Esophagus squamous epithelium (tissue), 5 donors: ENCODE results near the gene MAP6. TPM values are rescaled to one million over a fixed set of nuclear protein-coding genes. Genes with fewer than 3 reads are reported as not detected.

Experiments
- DNase-seq: peaks from one replicate; lab custom pipeline; 2025; lab: John Stamatoyannopoulos, UW
- H3K27ac ChIP-seq, 4 donors: fragments of 200-600 bp; sonication (generic); one replicate each; pipeline ENCODE4 v1.5.1; 2016 to 2019; ENCODE audit warnings: mild to moderate bottlenecking in 1 of 4
- H3K27me3 ChIP-seq, 4 donors: fragments of 200-600 bp; sonication (generic); 1 replicate in 3 of 4; 2 replicates in 1 of 4; pipeline versions ENCODE4 v1.5.1 to v1.6.0; 2017 to 2021; ENCODE audit warnings: antibody characterized with exemption in 1 of 4
- H3K36me3 ChIP-seq, 3 donors: fragments of 200-600 bp; sonication (generic); one replicate each; pipeline ENCODE4 v1.5.1; 2016 to 2019
- H3K4me1 ChIP-seq, 3 donors: fragments of 200-600 bp; sonication (generic); one replicate each; pipeline ENCODE4 v1.5.1; 2017 to 2019
- H3K4me3 ChIP-seq, 4 donors: fragments of 200-600 bp; sonication (generic); 1 replicate in 3 of 4; 2 replicates in 1 of 4; pipeline ENCODE4 v1.5.1; 2016 to 2019; ENCODE audit warnings: mild to moderate bottlenecking in 2 of 4, moderate library complexity in 1 of 4
- H3K9me3 ChIP-seq, 3 donors: fragments of 200-600 bp; sonication (generic); one replicate each; pipeline ENCODE4 v1.5.1; 2016 to 2019
- CTCF ChIP-seq, 6 experiments: fragments of 450-650 bp in 4 of 6; fragments of 200-600 bp in 2 of 6; sonication (generic) in 2 of 6; IDR thresholded peaks; one replicate each; pipeline ENCODE4 v1.5.1; 2016 to 2019; ENCODE audit warnings: antibody characterized with exemption in 6 of 6, mild to moderate bottlenecking in 4 of 6, moderate library complexity in 4 of 6
- POLR2A ChIP-seq, 4 donors: fragments of 450-650 bp; IDR thresholded peaks; one replicate each; pipeline ENCODE4 v1.6.1; 2017; ENCODE audit warnings: antibody characterized with exemption in 4 of 4, mild to moderate bottlenecking in 4 of 4, moderate library complexity in 3 of 4
- WGBS, 2 donors: methylation state at CpG; one replicate each; pipeline ENCODE4 v1.1.5; 2018; 5-methylcytosine and 5-hydroxymethylcytosine counted together
- intact Hi-C: fragments of 100-400 bp; cut with DNase I; formaldehyde crosslinking; loops from one replicate; pipeline ENCODE4 v1.15.0; 2022
- small RNA-seq, 4 donors: library from RNA; depleted of rRNA; stranded (forward); fragments of <200 nt; gene quantifications; one replicate each; pipeline ENCODE3, GENCODE V24; 2016
- total RNA-seq, 4 donors: library from RNA; depleted of rRNA; stranded (reverse); fragments of >200 nt; gene quantifications; one replicate each; pipeline ENCODE4 v1.1.0, GENCODE V29; 2016
- donor health status: DM: yes; HTN: yes; CAD: no.

The MAP6 gene
- total RNA-seq, 4 donors from 2014 or later: 0.18 to 3.6 (median 0.34) TPM

GRCh38 chr11:75541193-75542087 is 127.4 kb downstream of the MAP6 start:
- no peak for DNase-seq
- Histone ChIP-seq H3K4me1 (no peaks in the 10 kb centered on the region), H3K27ac (no peak overlapping the region), H3K9me3 (no peaks in the 10 kb centered on the region), H3K27me3 (peaks cover 0 to 7% (median 0%) of the 10 kb centered on the region in 4 donors), H3K4me3 (no peak overlapping the region), H3K36me3 (no peaks in the 10 kb centered on the region)
- TF ChIP-seq POLR2A (IDR thresholded peaks at IDR 0.05): no peak
- TF ChIP-seq CTCF (IDR thresholded peaks at IDR 0.05): no peak
- intact Hi-C loops: no loop called here
- WGBS, 2 donors: 82% methylated on average over 4 of the region's 4 CpGs

- intact Hi-C loops: loop anchor here (10.0 kb wide), 1 partner anchor 265 kb away; no protein-coding TSS in a partner anchor
- 74 to 78% methylated on average over 8 of the region's 9 CpGs for WGBS, 2 donors
Measured at GRCh38 chr11:75539459-75540334, 129.1 kb downstream of the MAP6 start.

GRCh38 chr11:75538150-75538942 is 130.5 kb downstream of the MAP6 start:
- H3K27ac ChIP-seq: no peak overlapping the region
- TF ChIP-seq CTCF (IDR thresholded peaks at IDR 0.05): no peak
- TF ChIP-seq POLR2A (IDR thresholded peaks at IDR 0.05): no peak
- H3K27me3 ChIP-seq: peaks cover 0 to 6% (median 0%) of the 10 kb centered on the region in 4 donors
- no peaks in the 10 kb centered on the region for H3K4me1 ChIP-seq
- 73 to 74% methylated on average over 11 of the region's 11 CpGs for WGBS, 2 donors
- H3K36me3 ChIP-seq: no peaks in the 10 kb centered on the region
- no peak for DNase-seq
- H3K9me3 ChIP-seq: no peaks in the 10 kb centered on the region
- intact Hi-C loops: loop anchor here (10.0 kb wide), 1 partner anchor 264 kb away; no protein-coding TSS in a partner anchor
- H3K4me3 ChIP-seq: no peak overlapping the region

More at GRCh38 chr11:75539459-75540334, 129.1 kb downstream of the MAP6 start:
- H3K9me3 ChIP-seq: no peaks in the 10 kb centered on the region
- peaks cover 0 to 6% (median 0%) of the 10 kb centered on the region in 4 donors for H3K27me3 ChIP-seq
- no peaks in the 10 kb centered on the region for H3K36me3 ChIP-seq
- no peak for DNase-seq
- no peaks in the 10 kb centered on the region for H3K4me1 ChIP-seq
- H3K27ac ChIP-seq: no peak overlapping the region
- no peak overlapping the region for H3K4me3 ChIP-seq
- TF ChIP-seq CTCF (IDR thresholded peaks at IDR 0.05) (no peak), POLR2A (IDR thresholded peaks at IDR 0.05) (no peak)

- H3K36me3 ChIP-seq: no peaks in the 10 kb centered on the region
- intact Hi-C loops: loop anchor here (10.0 kb wide), 1 partner anchor 263 kb away; no protein-coding TSS in a partner anchor
- H3K9me3 ChIP-seq: no peaks in the 10 kb centered on the region
- peaks cover 0 to 6% (median 0%) of the 10 kb centered on the region in 4 donors for H3K27me3 ChIP-seq
- WGBS, 2 donors: 79 to 81% methylated on average over 5 of the region's 5 CpGs
- DNase-seq: no peak
- TF ChIP-seq CTCF (IDR thresholded peaks at IDR 0.05) (no peak), POLR2A (IDR thresholded peaks at IDR 0.05) (no peak)
- no peaks in the 10 kb centered on the region for H3K4me1 ChIP-seq
- no peak overlapping the region for H3K4me3 ChIP-seq
- no peak overlapping the region for H3K27ac ChIP-seq
Measured at GRCh38 chr11:75537740-75538139, 131.1 kb downstream of the MAP6 start.

Small RNAs within 50 kb of the gene (small RNA-seq; reads per million reads assigned to genes)
- gene AP001922.4: 0 reads per million in 4 donors

Other genes with a start within 250 kb of the MAP6 start
- under 1 TPM in 3 of 4 donors, not detected in 1; 0.62 to 0.95 (median 0.91) TPM for gene KLHL35, start 235.8 kb downstream of the MAP6 start, total RNA-seq
- 1 to 10 TPM in 3 of 4 donors, under 1 TPM in 1; 0.57 to 2.3 (median 1.6) TPM for gene GDPD5, start 143.1 kb downstream of the MAP6 start, total RNA-seq
- gene SERPINH1, start 106.8 kb downstream of the MAP6 start, total RNA-seq: 10 to 100 TPM; 41.4 to 70.1 (median 46.5) TPM
- gene MOGAT2, start 48.8 kb upstream of the MAP6 start, total RNA-seq: not detected
- gene DGAT2, start 99.7 kb upstream of the MAP6 start, total RNA-seq: 10 to 100 TPM in 3 of 4 donors, 1 to 10 TPM in 1; 6.1 to 29.3 (median 19.2) TPM
- 10 to 100 TPM in 1 of 4 donors, 1 to 10 TPM in 3; 3.5 to 15.4 (median 8.5) TPM for gene UVRAG, start 146.2 kb upstream of the MAP6 start, total RNA-seq